Cerebellar nuclear complex (tissue), 1 donor: ENCODE measurements around the gene TMEM41A.
"Not testable (repeated sequence)": the region's sequence is repeated elsewhere in the genome, so short reads cannot be mapped to it uniquely, and the experiment has no call there.

Source experiments
- DNase-seq, 2 experiments: peaks; one replicate each; lab custom pipeline; 2025; lab: John Stamatoyannopoulos, UW

TMEM41A gene

GRCh38 chr3:185488465-185488864 is 10.4 kb downstream of the TMEM41A start:
- peak; percentile 7 to 73 for DNase-seq

- no peak for DNase-seq
These were observed 12.4 kb downstream of the TMEM41A start for GRCh38 chr3:185486394-185486793.

GRCh38 chr3:185484296-185484695 is 14.5 kb downstream of the TMEM41A start:
- DNase-seq = no peak

GRCh38 chr3:185479373-185479945 is 19.4 kb downstream of the TMEM41A start:
- DNase-seq = no peak

- no peak for DNase-seq
These were observed 21.5 kb downstream of the TMEM41A start for GRCh38 chr3:185477316-185477715.

GRCh38 chr3:185474922-185475321 is 23.9 kb downstream of the TMEM41A start:
- not testable (repeated sequence) for DNase-seq

- no peak for DNase-seq
These were observed 25.5 kb downstream of the TMEM41A start for GRCh38 chr3:185473290-185473815.

- no peak for DNase-seq
These were observed 28.5 kb downstream of the TMEM41A start for GRCh38 chr3:185470323-185470722.

- no peak for DNase-seq
These were observed 29.3 kb downstream of the TMEM41A start for GRCh38 chr3:185469542-185469941.

- DNase-seq = not testable (repeated sequence)
These were observed 32.7 kb downstream of the TMEM41A start for GRCh38 chr3:185466123-185466522.

- no peak for DNase-seq
These were observed 33.4 kb downstream of the TMEM41A start for GRCh38 chr3:185465471-185465870.

GRCh38 chr3:185460719-185461350 is 38.0 kb downstream of the TMEM41A start:
- DNase-seq = no peak

GRCh38 chr3:185460309-185460708 is 38.5 kb downstream of the TMEM41A start:
- DNase-seq = no peak

- DNase-seq = no peak
These were observed 41.5 kb downstream of the TMEM41A start for GRCh38 chr3:185457376-185457775.

- not testable (repeated sequence) for DNase-seq
These were observed 47.4 kb downstream of the TMEM41A start for GRCh38 chr3:185451432-185451831.

GRCh38 chr3:185448107-185448506 is 50.7 kb downstream of the TMEM41A start:
- no peak for DNase-seq

- no peak for DNase-seq
These were observed 54.5 kb downstream of the TMEM41A start for GRCh38 chr3:185444329-185444728.

- no peak for DNase-seq
These were observed 56.8 kb downstream of the TMEM41A start for GRCh38 chr3:185442031-185442430.

- no peak for DNase-seq
These were observed 58.9 kb downstream of the TMEM41A start for GRCh38 chr3:185439745-185440466.
